A549 (cell line): ENCODE data around the gene DNAJC16.

Experiments
- CBX2 ChIP-seq: fragments of 200-600 bp; sonication (generic); IDR thresholded peaks from 2 replicates; pipeline ENCODE4 v1.6.1; 2016; ENCODE audit warnings: low read depth, mild to moderate bottlenecking, borderline replicate concordance
- CEBPB ChIP-seq, 2 experiments: fragments of >200 bp in 1 of 2; sonication (Bioruptor Twin) in 1 of 2; formaldehyde crosslinking in 1 of 2; IDR thresholded peaks; 2 replicates each; pipeline ENCODE4 v1.6.1; 2012 to 2016
- CHD2 ChIP-seq: fragments of 150-350 bp; IDR thresholded peaks from 2 replicates; pipeline ENCODE4 v1.6.1; 2014; ENCODE audit warnings: low read length; ENCODE audit not compliant: partially characterized antibody
- CTCF ChIP-seq: fragments of >200 bp; sonication (Bioruptor Twin); formaldehyde crosslinking; IDR thresholded peaks from 3 replicates; pipeline ENCODE4 v1.5.1; 2016
- EP300 ChIP-seq, 2 experiments: fragments of >200 bp; sonication (Bioruptor Twin); formaldehyde crosslinking; IDR thresholded peaks; 2 replicates in 1 of 2; 3 replicates in 1 of 2; pipeline ENCODE4 v1.6.1; 2016 to 2017
- MAX ChIP-seq: IDR thresholded peaks from 2 replicates; pipeline ENCODE4 v1.6.1; 2012
- POLR2A ChIP-seq: IDR thresholded peaks from 2 replicates; pipeline ENCODE4 v1.6.1; 2012; ENCODE audit warnings: mild to moderate bottlenecking, low read length
- RARB ChIP-seq: fragments of 250-450 bp; sonication (Bioruptor Pico); IDR thresholded peaks from 2 replicates; pipeline ENCODE4 v1.8.0; 2021; ENCODE audit warnings: mild to moderate bottlenecking, moderate library complexity
- RCOR1 ChIP-seq: fragments of 150-350 bp; IDR thresholded peaks from 2 replicates; pipeline ENCODE4 v1.6.1; 2014; ENCODE audit warnings: antibody characterized with exemption, low read length, low read depth
- SREBF2 ChIP-seq: fragments of 450-650 bp; IDR thresholded peaks from 2 replicates; pipeline ENCODE4 v1.6.1; 2014; ENCODE audit warnings: mild to moderate bottlenecking, moderate library complexity
- TF ChIP-seq, protein P1 (sequence below): fragments of >200 bp; sonication (Bioruptor Twin); formaldehyde crosslinking; IDR thresholded peaks from 3 replicates; pipeline ENCODE4 v1.6.1; 2016
- TF ChIP-seq, protein P2 (sequence below): fragments of 200-600 bp; sonication (generic); IDR thresholded peaks from 2 replicates; pipeline ENCODE4 v1.6.1; 2016; ENCODE audit warnings: antibody characterized with exemption, mild to moderate bottlenecking, moderate library complexity

DNA sequence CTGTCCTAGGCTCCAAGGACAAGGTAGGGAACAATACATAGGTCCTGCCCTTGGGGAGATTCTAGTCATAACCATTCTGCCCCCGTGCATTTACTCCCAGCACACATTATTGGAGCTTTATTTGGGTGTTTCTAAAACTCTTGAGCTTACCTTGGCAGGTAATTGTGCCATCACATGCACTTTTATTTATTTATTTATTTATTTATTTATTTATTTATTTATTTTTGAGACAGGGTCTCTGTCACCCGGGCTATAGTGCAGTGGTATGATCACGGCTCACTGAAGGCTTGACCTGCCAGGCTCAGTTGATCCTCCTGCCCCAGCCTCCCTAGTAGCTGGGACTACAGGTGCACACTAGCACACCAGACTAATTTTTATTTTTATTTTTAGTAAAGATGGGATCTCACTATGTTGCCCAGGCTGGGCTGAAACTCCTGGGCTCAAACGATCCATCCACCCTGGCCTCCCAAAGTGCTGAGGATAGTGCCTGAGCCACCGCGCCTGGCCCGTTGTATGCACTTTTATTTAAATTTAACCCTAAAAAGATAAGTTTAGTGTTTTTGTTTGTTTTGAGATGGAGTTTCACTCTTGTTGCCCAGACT, 49.0 kb downstream of the DNAJC16 start:
- TF ChIP-seq RARB (CRISPR knock-in tag) (no peak), CTCF (no peak), POLR2A (no peak), CHD2 (no peak), MAX (no peak), CBX2 (no peak), EP300 (IDR thresholded peaks at IDR 0.05) (no peak), RCOR1 (no peak), CEBPB (IDR thresholded peaks at IDR 0.05) (no peak), SREBF2 (no peak)
- TF ChIP-seq, protein P1, sequence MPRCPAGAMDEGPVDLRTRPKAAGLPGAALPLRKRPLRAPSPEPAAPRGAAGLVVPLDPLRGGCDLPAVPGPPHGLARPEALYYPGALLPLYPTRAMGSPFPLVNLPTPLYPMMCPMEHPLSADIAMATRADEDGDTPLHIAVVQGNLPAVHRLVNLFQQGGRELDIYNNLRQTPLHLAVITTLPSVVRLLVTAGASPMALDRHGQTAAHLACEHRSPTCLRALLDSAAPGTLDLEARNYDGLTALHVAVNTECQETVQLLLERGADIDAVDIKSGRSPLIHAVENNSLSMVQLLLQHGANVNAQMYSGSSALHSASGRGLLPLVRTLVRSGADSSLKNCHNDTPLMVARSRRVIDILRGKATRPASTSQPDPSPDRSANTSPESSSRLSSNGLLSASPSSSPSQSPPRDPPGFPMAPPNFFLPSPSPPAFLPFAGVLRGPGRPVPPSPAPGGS: no peak
- TF ChIP-seq, protein P2, sequence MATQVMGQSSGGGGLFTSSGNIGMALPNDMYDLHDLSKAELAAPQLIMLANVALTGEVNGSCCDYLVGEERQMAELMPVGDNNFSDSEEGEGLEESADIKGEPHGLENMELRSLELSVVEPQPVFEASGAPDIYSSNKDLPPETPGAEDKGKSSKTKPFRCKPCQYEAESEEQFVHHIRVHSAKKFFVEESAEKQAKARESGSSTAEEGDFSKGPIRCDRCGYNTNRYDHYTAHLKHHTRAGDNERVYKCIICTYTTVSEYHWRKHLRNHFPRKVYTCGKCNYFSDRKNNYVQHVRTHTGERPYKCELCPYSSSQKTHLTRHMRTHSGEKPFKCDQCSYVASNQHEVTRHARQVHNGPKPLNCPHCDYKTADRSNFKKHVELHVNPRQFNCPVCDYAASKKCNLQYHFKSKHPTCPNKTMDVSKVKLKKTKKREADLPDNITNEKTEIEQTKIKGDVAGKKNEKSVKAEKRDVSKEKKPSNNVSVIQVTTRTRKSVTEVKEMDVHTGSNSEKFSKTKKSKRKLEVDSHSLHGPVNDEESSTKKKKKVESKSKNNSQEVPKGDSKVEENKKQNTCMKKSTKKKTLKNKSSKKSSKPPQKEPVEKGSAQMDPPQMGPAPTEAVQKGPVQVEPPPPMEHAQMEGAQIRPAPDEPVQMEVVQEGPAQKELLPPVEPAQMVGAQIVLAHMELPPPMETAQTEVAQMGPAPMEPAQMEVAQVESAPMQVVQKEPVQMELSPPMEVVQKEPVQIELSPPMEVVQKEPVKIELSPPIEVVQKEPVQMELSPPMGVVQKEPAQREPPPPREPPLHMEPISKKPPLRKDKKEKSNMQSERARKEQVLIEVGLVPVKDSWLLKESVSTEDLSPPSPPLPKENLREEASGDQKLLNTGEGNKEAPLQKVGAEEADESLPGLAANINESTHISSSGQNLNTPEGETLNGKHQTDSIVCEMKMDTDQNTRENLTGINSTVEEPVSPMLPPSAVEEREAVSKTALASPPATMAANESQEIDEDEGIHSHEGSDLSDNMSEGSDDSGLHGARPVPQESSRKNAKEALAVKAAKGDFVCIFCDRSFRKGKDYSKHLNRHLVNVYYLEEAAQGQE: no peak
